ENCODE results near the gene SPACA4.

The SPACA4 gene

DNA sequence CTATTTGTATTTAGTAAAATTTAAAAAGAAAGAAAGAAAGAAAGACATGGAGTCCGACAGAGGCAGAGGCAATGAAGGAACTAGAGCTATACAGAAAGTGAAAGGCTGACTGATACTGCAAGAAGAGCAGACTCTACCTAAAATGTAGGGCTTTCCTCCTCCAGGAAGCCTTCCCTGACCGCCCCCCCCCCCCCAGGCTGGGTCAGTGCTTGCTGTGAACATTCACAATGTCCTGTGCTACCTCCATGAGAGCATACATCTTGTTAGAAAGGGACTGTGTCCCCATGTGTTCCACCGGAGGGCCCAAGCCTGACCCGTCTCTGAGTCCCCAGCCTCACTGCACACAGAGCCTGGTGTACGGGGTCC, 45.1 kb downstream of the SPACA4 start:
- DNase-seq (ENCODE audit: low read depth): no peak

DNA sequence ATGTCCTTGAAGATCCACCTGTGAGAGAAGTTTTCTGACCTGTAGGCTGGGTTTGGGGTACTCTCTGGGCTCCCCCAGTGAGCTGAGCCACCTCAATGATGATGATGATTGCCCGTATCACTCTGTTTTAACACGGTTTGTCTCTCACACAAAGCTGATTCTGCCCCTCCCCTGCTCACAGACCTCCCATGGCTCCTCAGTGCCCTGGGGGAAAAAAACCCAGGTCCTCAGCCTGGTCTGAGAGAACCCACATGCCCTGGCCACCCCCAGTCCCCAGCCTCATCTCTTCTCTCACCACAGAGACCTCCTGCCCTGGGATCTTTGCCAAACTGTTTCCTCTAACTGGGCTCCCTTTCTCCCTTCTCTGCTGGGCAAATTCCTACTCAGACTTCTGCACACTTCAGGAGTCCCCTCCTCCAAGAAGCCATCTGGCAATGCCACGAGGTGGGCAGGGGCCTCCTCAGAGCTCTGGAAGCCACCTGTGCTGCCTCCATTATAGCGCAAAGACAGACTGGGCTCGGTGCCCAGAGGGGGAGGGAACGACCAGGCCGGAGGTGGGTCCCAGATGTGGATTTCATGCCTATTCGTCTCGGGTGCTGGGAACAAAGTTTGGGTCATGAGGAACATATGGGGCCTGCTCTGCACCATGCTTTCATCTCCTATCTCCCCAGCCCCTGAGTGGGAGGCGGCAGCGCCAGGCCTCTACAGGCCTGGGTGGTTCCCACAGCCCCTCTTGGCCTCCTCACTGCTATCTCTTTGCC, 47.9 kb downstream of the SPACA4 start:
- no peak for DNase-seq (ENCODE audit: low read depth)

DNA sequence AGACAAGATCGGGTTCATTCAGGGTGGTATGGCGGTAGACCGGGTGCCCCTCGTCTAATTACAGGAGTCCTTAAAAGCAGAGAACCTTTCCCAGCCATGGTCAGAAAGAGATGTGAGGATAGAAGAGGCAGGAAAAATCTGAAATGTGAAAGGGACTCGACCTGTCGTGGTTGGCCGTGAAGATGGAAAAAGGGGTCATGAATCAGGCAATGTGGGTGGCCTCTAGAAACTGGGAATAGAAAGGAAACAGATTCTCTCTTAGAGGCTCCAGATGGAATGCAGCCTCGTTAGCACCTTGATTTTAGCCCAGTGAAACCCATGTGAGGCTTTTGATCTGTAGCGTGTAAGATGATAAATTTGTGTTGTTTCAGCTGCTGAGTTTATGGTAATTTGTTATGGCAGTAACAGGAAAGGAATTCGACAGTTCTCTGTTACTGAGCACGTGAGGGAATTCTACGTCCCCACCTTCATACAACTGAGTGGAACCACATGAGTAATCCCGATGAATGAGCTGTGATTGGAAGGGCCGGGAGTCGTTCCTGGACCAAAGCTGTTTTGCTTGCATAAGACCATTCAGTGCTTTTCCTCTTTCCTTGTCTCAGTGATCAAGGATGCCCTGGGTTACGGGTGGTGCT, 50.4 kb downstream of the SPACA4 start:
- peak; percentile 81 for DNase-seq (ENCODE audit: low read depth)

Measured in iris pigment epithelial cell (primary cell).